ENCODE measurements around the gene DEDD2. TPM values are rescaled to one million over a fixed set of nuclear protein-coding genes. Genes with fewer than 3 reads are reported as not detected.
A peak's percentile ranks its signal among the peaks of the same experiment; 100 is the strongest.

DEDD2 gene
- total RNA-seq, 1 experiment from 2014 or later, result 32.7 TPM

DNA sequence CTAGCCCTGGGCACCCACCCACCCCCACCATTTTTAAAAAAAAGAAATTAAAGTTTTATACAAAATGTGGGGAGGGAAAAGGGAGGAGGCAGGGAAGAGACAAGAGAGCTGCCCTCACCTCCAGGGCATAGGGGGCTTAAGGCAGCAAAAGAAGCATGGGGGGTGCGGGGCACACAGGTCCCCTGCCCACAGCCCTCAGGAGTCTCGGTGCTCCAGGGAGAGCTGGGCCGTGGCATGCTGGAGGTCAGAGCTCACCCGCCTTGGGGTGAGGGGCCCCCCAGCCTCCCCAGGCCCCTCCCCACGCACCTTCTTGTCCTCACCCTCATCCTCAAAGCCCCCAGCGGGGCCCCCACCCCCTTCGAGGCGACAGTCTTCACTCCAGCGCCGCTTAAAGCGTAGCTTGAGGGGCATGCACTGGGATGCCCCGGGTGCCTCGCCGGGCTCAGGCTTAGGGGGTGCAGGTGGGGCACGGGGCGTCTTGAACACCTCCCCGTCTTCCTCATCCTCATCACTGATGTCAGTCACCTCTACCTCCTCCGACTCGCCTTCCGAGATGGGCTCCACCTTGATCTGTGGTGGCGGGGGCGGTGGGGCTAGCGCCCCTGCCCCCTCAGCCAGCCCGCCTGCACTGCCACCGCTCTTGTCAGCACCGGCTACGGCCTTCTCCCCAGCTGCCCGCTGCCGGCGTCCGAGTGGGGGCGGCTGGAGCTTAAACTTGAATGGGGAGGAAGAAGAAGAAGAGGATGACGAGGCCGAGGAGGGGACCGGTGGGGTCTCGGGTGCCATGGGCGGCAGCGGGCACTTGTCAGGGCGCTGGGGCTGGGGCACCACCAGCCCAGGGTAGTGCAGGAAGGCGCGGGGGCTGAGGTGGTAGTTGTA is 31.0 kb upstream of the DEDD2 start:
- Histone ChIP-seq H3K36me3 (ENCODE audit: control insufficient read depth in 1 of 2, insufficient read depth in 2 of 2, low read length in 2 of 2) (peaks cover 0 to 7% of the 10 kb centered on the region in 2 experiments; a peak in 2 of 4 replicates), H3K27me3 (ENCODE audit: insufficient read depth, low read length) (no peaks in the 10 kb centered on the region), H3K79me2 (ENCODE audit: insufficient read depth, low read length) (peaks cover 43% of the 10 kb centered on the region), H3K9me2 (ENCODE audit: insufficient read depth) (no peaks in the 10 kb centered on the region), H3K4me2 (ENCODE audit: low read length) (no peak overlapping the region), H3K9me3 (ENCODE audit: control insufficient read depth in 1 of 2, insufficient read depth in 1 of 2, low read depth in 1 of 2, low read length in 2 of 2) (no peaks in the 10 kb centered on the region), H3K27ac (ENCODE audit: low read depth, low read length) (no peak overlapping the region; the same call in 1 of the 2 replicates), H3K4me1 (ENCODE audit: control insufficient read depth in 1 of 2, insufficient read depth in 2 of 2, low read length in 2 of 2) (peaks cover 26 to 51% of the 10 kb centered on the region in 2 experiments), H3K9ac (ENCODE audit: low read length) (no peak overlapping the region), H4K20me1 (ENCODE audit: insufficient read depth) (peaks cover 3% of the 10 kb centered on the region; the same call in 1 of the 2 replicates), H2AFZ (ENCODE audit: low read depth, low read length, poor library complexity, severe bottlenecking) (no peak overlapping the region), H3K4me3 (replicated peaks in 1 of 2; ENCODE audit: low read depth in 1 of 2, low read length in 2 of 2) (no peak overlapping the region)
- ChIA-PET RAD21 (ENCODE audit: low non-redundant PET in 1 of 2, low total read pairs in 2 of 2, uncharacterized antibody in 2 of 2, unreplicated experiment in 2 of 2) (interaction anchor here in 1 of 2 experiments (0.6 kb wide), 1 partner anchor 30 kb away, joined by 5 read pairs; no protein-coding TSS in a partner anchor), POLR2A (interaction anchor here (0.7 kb wide), 1 partner anchor 22 kb away, joined by 3 read pairs; no protein-coding TSS in a partner anchor), CTCF (no interaction called here)
- intact Hi-C loops (cut with micrococcal nuclease), result no loop called here
- no peak for TF ChIP-seq ZNF274 (IDR thresholded peaks at IDR 0.05; ENCODE audit: low read depth, low read length)
- TF ChIP-seq POLR2AphosphoS5 (IDR thresholded peaks at IDR 0.05; ENCODE audit: low read depth, low read length), result 0 out of 2 replicates have a peak, but pooled peaks have one; percentile 16
- no peak for DNase-seq (ENCODE audit: low read depth, low spot score)
- no peak for ATAC-seq
- BruUV-seq (replicated peaks), result no TSS peak

DNA sequence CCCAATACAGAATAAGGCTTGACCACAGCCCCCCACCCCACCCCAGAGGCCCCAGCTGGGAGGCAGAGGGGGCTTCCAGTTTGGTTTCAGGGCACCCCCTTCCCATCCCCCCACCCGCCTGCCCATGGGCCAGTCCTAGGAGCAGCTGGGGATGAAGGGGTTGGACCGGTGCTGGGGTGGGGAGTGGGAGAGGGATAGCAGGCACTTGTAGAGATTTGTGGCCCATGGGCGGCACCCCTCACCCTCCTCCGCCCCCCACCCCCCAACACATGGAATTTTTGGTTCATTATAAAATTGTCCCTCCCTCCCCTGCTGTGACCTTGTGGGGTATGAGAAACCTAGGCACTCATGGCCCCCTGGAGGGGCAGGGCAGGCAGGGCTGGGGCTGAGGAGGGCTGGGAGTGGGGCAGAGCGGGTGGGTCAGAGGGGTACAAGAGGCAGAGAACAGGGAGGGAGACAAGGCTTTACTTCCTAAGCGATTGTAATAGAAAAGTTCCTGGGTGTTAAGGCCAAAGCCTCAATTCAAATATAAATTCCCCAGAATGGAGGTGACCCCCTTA is 30.2 kb upstream of the DEDD2 start:
- no peak for ATAC-seq
- H3K4me2 ChIP-seq (ENCODE audit: low read length), result no peak overlapping the region
- RAD21 ChIA-PET (ENCODE audit: low non-redundant PET in 1 of 2, low total read pairs in 2 of 2, uncharacterized antibody in 2 of 2, unreplicated experiment in 2 of 2), result no interaction called here
- no peak for DNase-seq (ENCODE audit: low read depth, low spot score)
- peaks cover 0 to 7% of the 10 kb centered on the region in 2 experiments; a peak in 2 of 4 replicates for H3K36me3 ChIP-seq (ENCODE audit: control insufficient read depth in 1 of 2, insufficient read depth in 2 of 2, low read length in 2 of 2)
- peaks cover 3% of the 10 kb centered on the region; the same call in 1 of the 2 replicates for H4K20me1 ChIP-seq (ENCODE audit: insufficient read depth)
- POLR2A ChIA-PET, result interaction anchor here (1.4 to 1.9 kb wide), 2 partner anchors 8 to 149 kb away, joined by 4 to 6 read pairs; partner anchors contain the start of gene ERF
- H3K27me3 ChIP-seq (ENCODE audit: insufficient read depth, low read length), result no peaks in the 10 kb centered on the region
- no peak overlapping the region for H3K27ac ChIP-seq (ENCODE audit: low read depth, low read length)
- no peaks in the 10 kb centered on the region for H3K9me2 ChIP-seq (ENCODE audit: insufficient read depth)
- no peak overlapping the region for H3K9ac ChIP-seq (ENCODE audit: low read length)
- BruUV-seq (replicated peaks), result no TSS peak
- H3K79me2 ChIP-seq (ENCODE audit: insufficient read depth, low read length), result peaks cover 38% of the 10 kb centered on the region
- CTCF ChIA-PET, result interaction anchor here (1.3 to 3.8 kb wide), 4 partner anchors 33 to 138 kb away, joined by 4 to 63 read pairs (median 16); no protein-coding TSS in a partner anchor
- intact Hi-C loops (cut with micrococcal nuclease), result loop anchor here (2.0 kb wide), 1 partner anchor 49 kb away; no protein-coding TSS in a partner anchor
- H3K9me3 ChIP-seq (ENCODE audit: control insufficient read depth in 1 of 2, insufficient read depth in 1 of 2, low read depth in 1 of 2, low read length in 2 of 2), result no peaks in the 10 kb centered on the region
- TF ChIP-seq ELF1 (IDR thresholded peaks at IDR 0.05; ENCODE audit: borderline replicate concordance, low read depth) (no peak), POLR2A (IDR thresholded peaks at IDR 0.05; ENCODE audit: borderline replicate concordance, extremely low read depth, insufficient read depth, insufficient read length) (no peak), TCF7L2 (IDR thresholded peaks at IDR 0.05; ENCODE audit: borderline replicate concordance, extremely low read depth, insufficient read depth, insufficient read length) (no peak), ZFX (IDR thresholded peaks at IDR 0.05) (no peak), SP1 (IDR thresholded peaks at IDR 0.05; ENCODE audit: low read depth) (no peak), POLR2AphosphoS5 (IDR thresholded peaks at IDR 0.05; ENCODE audit: low read depth, low read length) (no peak), CEBPB (IDR thresholded peaks at IDR 0.05; ENCODE audit: low read depth) (no peak), EGR1 (IDR thresholded peaks at IDR 0.05; ENCODE audit: low read depth) (no peak)
- TF ChIP-seq, protein P1, sequence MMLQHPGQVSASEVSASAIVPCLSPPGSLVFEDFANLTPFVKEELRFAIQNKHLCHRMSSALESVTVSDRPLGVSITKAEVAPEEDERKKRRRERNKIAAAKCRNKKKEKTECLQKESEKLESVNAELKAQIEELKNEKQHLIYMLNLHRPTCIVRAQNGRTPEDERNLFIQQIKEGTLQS (IDR thresholded peaks at IDR 0.05), result no peak
- TF ChIP-seq, protein P2, sequence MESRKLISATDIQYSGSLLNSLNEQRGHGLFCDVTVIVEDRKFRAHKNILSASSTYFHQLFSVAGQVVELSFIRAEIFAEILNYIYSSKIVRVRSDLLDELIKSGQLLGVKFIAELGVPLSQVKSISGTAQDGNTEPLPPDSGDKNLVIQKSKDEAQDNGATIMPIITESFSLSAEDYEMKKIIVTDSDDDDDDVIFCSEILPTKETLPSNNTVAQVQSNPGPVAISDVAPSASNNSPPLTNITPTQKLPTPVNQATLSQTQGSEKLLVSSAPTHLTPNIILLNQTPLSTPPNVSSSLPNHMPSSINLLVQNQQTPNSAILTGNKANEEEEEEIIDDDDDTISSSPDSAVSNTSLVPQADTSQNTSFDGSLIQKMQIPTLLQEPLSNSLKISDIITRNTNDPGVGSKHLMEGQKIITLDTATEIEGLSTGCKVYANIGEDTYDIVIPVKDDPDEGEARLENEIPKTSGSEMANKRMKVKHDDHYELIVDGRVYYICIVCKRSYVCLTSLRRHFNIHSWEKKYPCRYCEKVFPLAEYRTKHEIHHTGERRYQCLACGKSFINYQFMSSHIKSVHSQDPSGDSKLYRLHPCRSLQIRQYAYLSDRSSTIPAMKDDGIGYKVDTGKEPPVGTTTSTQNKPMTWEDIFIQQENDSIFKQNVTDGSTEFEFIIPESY (IDR thresholded peaks at IDR 0.05; ENCODE audit: extremely low read depth, insufficient replicate concordance, low read length), result no peak
- TF ChIP-seq, protein P3, sequence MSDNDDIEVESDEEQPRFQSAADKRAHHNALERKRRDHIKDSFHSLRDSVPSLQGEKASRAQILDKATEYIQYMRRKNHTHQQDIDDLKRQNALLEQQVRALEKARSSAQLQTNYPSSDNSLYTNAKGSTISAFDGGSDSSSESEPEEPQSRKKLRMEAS (IDR thresholded peaks at IDR 0.05), result no peak
- H3K4me3 ChIP-seq (replicated peaks in 1 of 2; ENCODE audit: low read depth in 1 of 2, low read length in 2 of 2), result no peak overlapping the region
- peaks cover 24 to 47% of the 10 kb centered on the region in 2 experiments for H3K4me1 ChIP-seq (ENCODE audit: control insufficient read depth in 1 of 2, insufficient read depth in 2 of 2, low read length in 2 of 2)
- no peak overlapping the region for H2AFZ ChIP-seq (ENCODE audit: low read depth, low read length, poor library complexity, severe bottlenecking)
